HG02885 (cell line): ENCODE results near the gene PRR23C.
"Not testable (repeated sequence)": the region's sequence is repeated elsewhere in the genome, so short reads cannot be mapped to it uniquely, and the experiment has no call there.

Source experiments
- ATAC-seq: cut with Tn5 transposase; IDR thresholded peaks from one replicate; pipeline ENCODE4 v1.9.1; 2021; ENCODE audit warnings: mild to moderate bottlenecking; ENCODE audit not compliant: unreplicated experiment, poor library complexity

PRR23C gene

DNA sequence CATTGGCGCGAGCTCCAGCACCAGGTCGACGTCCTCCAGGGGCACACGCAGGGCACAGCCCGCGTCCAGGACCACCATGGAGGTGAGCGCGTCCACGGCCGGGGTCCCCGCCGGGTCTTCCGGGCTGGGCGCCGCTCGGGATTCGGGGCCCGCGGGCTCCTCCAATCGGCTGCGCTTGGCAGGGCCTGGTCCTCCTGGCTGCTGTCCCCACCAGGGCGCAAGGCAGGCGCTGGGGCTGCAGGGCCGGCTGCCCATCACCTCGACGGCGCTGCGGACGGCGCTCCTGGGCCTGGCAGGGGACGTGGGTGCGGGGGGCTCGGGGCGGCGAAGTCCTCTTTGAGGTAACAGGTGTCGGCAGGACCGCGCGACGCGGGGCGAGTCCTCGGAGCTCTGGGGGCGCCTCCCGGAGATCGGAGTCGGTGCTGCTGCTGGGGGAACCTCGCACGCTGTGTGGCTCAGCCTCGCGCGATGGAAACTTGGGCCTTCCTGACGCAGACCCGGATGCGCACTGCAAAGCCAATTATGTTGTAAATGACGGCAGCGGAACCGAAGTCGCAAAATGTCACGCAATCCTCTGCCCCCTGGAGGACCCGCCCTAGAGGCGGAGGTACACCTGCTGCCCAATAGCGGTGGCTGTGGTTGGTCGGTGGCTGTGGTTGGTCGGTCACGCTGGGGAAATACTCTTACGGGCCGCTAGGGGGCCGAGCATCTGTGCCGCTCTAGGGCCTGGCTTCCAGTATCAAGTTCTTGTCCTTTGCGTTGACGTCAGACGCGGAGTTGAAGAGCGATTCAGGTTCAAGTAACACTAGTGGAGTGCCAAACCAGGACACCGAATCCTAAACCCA lies at the start of gene PRR23C:
TSS of gene PRR23C (minus strand) at position 527 of the 845 bp plus-strand sequence. CDS start at position 255, 272 bp downstream.
- no peak for ATAC-seq

DNA sequence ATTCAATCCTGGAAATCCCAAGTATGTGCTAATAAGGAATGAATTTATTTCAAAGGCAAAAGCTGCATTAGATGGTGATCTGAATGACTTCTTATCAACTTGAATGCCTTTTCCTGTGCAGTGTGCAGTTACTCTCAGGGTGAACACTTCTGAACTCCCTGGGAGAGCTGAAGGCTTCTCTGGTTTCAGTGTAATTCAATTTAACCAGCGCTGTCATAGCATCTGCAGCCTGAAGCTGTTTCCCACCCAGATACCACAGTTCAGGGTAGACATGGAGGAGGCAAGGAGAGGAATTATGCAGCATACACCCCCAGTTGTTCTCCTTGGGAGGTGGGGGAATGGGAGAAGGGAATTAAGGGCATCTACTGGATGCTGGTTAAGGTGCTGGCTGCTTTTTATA lies 49.1 kb upstream of the PRR23C start:
- no peak for ATAC-seq

DNA sequence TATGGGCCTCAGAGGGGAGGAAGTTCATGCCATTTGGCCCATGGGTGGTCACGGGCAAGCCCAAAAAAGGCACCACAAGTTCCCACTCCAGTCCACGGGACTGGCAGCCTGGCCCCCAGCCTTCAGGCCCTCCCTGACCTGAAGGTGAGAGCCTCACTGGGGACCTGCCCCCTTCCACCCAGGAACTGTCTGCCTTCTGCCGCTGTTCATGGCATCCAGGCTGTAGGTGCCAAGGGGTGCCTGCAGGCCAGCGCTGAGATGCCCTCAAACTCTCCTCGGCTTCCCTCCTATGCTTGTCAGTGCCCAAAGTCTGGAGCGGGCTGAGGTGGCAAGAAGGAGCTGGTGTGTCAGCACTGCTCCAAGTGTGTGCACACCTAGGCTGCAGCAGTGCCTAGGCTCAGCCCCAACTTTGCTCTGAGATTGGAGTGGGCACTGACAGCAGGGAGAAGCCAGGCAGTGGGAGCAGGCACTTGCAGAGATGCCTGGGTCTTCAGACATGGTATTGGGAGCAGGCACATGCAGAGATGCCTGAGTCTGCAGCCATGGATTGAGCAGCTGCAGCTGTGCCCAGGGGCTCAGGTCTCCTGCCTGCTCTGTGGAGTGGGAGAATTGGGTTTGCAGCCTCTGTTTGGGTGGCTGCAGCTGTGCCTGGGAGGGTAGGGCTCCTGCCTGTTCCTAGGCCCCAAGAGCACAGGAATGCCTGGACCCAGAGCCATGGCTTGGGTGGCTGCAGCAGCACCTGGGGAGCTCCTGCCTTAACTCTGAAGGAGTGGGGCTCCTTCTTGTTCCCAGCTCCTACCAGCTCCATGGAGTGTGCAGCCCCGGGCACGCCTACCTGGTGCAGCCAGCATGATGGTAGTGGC lies 44.0 kb upstream of the PRR23C start:
- ATAC-seq, result no peak

DNA sequence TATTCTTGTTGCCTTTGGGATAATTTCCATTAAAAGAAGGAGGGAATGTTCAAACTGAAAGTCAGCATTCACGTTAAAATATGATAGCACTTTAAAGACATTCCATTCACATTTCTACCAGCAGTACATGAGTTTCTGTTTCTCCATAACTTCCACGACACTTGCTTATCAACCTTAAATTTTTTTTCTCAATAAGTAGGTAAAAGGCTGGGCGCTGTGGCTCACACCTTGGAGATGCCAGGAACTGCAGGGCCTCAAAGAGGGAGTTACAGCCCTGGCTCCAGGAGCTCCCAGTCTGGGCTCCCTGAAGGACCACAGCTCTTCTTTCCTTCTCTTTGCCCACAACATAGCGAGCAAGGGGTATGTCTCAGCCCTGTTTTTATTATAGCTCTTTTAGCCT lies 42.9 kb upstream of the PRR23C start:
- no peak for ATAC-seq

DNA sequence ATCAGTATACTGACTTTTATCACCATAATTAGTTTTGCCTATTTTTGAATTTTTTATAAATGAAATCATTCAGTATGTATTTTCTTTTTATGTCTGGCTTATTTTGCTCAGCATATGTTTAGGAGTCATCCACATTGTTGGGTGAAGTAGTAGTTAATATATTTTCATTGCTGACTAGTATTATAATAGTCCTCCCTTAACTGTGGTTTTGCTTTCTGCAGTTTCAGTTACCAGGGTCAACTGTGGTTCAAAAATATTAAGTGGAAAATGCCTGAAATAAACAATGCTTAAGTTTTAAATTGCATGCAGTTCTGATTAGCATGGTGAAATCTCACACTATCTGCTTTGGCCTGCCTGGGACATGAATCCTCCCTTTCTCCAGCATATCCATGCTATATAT lies 39.5 kb upstream of the PRR23C start:
- ATAC-seq, result no peak

DNA sequence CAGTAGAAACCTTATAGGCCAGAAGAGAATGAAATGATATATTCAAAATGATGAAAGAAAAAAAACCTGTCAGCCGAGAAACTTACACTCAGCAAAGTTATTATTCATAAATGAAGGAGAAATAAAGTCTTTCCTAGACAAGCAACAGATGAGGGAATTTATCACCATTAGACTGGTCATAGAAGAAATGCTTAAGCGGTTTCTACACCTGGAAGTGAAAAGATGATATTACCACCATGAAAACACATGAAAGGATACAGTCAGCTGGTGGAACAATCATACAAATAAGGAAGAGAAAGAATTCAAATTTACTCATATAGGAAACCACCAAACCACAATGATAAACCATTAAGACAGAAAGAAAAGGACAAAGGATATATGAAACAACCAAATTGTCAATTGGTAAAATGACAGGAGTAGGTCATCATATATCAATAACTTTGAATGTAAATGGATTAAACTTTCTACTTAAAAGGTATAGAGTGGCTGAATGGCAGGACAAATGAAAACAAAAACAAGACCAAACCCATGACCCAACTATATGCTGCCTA lies 29.9 kb upstream of the PRR23C start:
- ATAC-seq, result no peak

DNA sequence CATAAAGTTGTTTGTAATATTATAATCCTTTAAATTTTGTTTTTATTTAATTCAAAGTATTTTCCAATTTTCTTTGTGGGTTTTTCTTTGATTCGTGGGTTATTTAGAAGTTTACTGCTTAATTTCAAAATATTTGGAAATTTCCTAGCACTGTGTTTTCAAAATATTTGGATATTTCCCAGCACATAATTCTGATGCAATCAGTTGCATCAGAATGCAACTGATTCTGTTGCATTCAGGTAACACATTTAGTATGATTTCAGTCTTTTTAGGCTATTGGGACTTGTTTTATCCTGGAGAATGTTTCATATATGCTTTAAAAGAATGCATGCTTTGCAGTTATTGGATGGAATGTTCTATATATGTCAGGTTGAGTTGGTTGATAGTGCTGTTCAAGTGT lies 18.2 kb upstream of the PRR23C start:
- ATAC-seq, result no peak

DNA sequence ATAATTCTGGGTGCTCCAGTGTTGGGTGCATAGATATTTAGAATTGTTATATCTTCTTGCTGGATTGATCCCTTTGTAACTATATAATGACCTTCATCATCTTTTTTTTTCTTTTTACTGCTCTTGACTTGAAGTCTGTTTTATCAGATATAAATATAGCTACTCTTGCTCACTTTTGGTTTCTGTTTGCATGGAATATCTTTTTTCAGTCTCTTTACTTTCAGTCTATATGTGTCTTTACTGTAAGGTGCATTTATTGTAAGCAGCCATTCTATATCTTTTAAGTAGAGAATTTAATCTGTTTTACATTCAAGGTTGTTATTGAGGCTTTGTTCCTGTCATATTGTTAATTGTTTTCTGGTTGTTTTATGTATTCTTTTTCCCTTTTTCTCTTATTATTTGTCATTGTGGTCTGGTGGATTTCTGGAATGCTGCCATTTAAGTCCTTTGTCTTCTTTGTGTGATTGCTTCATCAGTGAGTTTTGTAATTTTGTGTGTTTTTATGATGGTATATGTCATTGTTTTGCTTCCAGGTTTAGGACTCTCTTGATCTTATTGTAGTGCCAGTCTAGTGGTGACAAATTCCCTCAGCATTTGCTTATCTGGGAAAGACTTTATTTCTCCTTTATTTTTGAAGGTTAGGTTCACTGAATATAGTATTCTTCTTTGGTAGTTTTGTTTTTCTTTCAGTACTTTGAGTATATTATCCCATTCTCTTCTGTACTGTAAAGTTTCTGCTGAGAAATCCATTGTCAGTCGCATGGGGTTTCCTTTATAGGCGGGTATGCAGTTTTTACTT lies 8.3 kb upstream of the PRR23C start:
- no peak for ATAC-seq

DNA sequence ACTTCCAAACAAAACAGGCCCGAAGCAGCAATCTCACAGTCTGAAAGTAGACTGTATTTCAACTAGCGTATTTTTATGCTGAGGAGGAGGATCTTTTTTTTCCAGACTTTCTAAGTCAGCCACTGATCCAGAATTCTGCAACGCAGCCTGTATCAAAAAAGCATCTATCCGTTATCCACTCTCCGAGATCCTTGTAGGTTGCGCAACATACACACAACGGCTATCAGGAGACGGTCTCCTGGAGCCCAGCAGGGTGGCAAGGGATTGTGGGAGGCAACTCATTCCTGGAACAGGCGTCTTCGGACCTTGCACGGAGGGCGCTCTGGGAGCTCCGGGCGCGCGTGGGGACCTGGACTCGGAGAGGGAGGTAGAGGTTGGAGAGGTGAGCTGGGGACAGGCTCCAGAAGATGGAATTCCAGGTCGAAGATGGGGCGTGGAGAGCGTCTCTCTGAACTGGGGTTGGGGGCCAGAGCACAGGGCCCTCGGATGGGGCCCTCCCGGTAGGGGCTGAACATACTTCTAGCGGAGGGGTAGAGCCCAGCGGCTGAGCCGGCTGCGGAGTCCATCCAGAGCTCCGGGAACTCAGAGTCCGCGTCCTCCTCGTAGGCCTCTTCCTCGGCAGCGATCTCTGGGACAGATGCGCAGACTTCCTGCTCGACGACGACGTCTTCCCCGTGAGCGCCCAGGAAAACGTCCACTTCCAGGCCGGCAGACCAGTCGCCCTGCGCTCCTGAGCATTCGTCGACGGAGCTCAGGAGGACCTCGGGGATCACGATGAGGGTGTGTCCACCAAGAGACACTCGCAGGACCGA lies 932 bp downstream of the PRR23C start:
- no peak for ATAC-seq

DNA sequence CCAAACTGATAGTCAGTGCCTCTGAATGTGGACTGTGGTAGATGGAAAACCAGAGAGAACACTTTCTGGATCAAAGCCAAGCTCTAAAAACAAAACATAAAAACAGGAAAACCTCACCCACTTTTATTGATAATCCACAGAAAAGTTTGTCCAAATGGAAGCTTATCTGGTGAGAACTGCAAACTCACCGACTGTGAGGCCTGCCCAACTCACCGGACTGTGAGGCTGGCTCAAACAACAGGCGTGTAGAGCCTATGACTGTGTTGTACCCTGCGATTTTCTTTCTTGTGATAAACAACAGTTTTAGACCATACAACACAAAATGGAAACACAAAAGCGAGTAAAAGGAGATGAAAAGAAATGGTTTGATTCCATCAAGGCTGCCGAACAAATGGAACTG lies 7.2 kb downstream of the PRR23C start:
- no peak for ATAC-seq

DNA sequence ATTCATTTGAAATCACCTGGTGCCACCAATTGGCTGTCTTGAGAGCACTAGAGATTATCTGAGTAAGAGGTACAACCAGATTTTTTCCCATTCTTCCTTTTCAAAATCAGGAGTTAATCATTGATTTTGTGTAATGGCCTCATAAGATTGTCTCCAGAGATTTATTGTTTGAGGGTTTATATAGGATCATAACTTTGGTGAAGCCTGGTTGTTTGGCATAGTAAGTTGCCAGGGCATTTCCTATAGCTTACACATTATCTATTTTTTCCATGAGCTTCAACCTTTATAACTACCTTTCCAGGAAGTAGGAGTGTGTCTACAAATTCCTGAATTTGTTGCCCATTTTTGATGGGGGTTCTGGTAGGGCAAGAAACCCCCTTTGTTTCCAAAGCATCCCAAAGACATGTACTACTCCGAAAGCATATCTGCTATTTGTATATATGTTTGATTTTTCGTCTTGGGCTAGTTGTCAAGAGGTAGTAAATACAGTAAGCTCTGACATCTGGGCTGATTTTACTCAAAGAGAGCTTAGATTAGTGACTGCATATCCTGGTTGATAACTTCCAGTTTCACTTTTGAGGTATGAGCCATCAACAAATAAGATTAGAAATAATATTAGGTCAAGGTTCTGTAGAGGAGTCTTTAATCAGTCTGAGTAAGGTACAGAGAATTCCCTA lies 12.2 kb downstream of the PRR23C start:
- no peak for ATAC-seq

DNA sequence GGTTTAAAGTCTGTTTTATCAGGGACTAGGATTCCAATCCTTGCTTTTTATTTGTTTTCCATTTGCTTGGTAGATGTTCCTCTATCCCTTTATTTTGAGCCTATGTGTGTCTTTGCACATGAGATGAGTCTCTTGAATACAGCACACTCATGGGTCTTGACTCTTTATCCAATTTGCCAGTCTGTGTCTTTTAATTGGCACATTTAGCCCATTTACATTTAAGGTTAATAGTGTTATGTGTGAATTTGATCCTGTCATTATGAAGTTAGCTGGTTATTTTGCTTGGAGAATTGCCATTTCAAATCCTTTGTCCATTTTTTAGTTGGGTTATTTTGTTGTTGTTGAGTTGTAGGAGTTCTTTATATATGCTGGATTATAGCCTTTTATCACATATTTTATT lies 14.1 kb downstream of the PRR23C start:
- not testable (repeated sequence) for ATAC-seq

DNA sequence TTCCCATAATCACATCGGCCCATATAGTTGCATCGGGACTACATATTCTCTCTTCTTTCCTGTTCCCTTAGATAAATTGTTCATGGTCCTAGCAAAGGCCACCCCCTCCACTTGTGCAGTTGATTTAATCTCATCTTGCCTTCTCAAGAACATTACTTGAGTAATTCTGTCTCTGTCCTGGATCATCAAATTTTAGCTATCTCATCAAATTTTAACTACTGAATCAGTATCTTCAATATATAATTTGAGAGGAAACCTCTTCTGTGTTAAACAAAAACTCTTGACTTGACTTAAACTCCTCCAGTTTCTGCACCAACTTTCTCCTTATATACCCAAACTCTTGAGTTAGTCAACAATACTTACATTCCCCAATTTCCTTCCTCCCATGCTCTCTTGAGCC lies 19.7 kb downstream of the PRR23C start:
- no peak for ATAC-seq

DNA sequence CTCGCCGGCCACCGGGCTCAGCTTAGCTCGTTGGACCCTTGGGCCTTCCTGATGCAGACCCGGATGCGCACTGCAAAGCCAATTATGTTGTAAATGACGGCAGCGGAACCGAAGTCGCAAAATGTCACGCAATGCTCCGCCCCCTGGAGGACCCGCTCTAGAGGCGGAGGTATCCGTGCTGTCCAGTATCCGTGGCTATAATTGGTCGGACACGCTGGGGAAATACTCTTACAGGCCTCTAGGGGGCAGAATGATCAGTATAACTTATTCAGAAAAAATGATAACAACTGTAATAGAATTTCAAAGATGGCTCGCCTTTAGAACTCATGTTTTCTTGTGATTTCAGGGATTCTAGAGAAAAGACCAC lies 23.8 kb downstream of the PRR23C start, which contains the start of gene PRR23B:
TSS of gene PRR23B (minus strand) at position 59 of the 367 bp plus-strand sequence. CDS start 265 bp downstream, outside the sequence.
- no peak for ATAC-seq

DNA sequence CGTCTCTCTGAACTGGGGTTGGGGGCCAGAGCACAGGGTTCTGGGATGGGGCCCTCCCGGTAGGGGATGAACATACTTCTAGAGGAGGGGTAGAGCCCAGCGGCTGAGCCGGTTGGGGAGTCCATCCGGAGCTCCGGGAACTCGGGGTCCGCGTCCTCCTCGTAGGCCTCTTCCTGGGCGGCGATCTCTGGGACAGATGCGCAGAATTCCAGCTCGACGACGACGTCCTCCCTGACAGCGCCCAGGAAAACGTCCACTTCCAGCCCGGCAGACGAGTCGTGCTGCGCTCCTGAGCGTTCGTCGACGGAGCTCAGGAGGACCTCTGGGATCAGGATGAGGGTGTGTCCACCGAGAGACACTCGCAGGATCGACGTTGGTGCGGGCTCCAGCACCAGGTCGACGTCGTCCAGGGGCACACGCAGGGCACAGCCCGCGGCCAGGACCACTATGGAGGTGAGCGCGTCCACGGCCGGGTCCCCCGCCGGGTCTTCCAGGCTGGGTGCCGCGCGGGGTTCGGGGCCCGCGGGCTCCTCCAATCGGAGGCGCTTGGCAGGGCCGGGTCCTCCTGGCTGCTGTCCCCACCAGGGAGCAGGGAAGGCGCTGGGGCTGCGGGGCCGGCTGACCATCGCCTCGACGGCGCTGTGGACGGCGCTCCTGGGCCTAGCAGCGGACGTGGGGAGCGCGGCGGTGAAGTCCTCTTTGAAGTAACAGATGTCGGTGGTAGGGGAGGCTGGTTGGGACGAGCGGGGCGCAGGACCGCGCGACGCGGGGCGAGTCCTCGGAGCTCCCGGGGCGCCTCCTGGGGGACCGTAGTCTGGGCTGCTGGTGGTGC lies 24.4 kb downstream of the PRR23C start:
- ATAC-seq, result no peak

DNA sequence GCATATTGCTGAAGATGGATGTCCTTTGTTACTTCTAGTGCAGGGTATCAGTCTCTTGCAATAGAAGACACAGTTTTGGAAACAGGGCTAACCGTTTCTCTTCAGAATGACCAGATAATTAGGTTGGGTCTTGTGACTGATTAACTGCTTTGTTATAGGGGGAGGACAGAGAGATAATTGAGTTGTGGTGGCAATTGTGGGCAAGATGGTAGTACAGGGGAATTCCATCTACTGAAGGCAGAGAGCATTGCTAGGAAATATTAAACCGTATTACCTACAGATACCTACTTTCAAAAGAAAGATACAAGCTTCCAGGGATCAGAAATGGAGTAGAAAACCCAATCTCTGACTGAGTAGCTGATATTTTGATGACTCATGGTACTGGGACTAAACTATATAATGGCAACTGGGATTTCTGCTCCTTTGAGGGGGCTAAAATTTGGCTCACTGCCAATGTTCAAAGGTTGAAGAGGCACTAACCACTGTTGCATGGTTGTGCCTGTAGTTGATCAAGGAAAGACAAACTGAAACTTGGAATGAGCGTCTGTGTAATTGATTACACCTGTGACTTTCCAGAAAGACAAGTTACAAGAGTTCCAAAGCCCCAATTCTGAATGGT lies 28.2 kb downstream of the PRR23C start:
- no peak for ATAC-seq

DNA sequence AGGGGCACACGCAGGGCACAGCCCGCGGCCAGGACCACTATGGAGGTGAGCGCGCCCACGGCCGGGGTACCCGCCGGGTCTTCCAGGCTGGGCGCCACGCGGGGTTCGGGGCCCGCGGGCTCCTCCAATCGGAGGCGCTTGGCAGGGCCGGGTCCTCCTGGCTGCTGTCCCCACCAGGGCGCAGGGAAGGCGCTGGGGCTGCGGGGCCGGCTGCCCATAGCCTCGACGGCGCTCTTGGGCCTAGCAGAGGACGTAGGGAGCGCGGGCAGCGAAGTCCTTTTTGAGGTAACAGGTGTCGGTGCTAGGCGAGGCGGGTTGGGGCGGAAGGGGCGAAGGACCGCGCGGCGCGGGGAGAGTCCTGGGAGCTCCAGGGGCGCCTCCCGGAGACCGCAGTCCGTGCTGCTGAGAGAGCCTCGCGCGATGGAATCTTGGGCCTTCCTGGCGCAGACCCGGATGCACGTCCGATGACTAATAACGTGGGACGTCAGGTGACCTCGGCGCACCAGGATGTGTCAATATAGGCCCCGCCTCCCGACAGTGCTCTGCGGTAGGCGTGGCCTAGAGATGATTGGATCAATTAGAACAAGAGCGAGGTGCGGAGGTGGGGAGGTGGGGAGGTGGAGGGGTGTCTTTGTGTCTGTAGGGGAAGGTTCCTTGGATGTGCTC lies 38.5 kb downstream of the PRR23C start, which contains the start of gene PRR23A:
TSS of gene PRR23A (minus strand) at position 218 of the 666 bp plus-strand sequence. CDS start at position 218, 0 bp downstream.
- ATAC-seq, result no peak
